Osteocyte (in vitro differentiated cells): Measurements from ENCODE around the gene FAM156A. TPM values are rescaled to one million over a fixed set of nuclear protein-coding genes. Genes with fewer than 3 reads are reported as not detected.
"Not testable (repeated sequence)": the region's sequence is repeated elsewhere in the genome, so short reads cannot be mapped to it uniquely, and the experiment has no call there.

Source experiments
- DNase-seq: peaks from one replicate; pipeline ENCODE4 v3.0.0; 2021; ENCODE audit warnings: mixed read lengths; ENCODE audit not compliant: unreplicated experiment; ENCODE audit errors: extremely low spot score
- H3K27ac Mint-ChIP-seq: one replicate; pipeline ENCODE4 v1.8.0; 2021; ENCODE audit warnings: mild to moderate bottlenecking, mixed read lengths; ENCODE audit not compliant: unreplicated experiment
- H3K27me3 Mint-ChIP-seq: one replicate; pipeline ENCODE4 v1.8.0; 2021; ENCODE audit warnings: mixed read lengths; ENCODE audit not compliant: unreplicated experiment
- H3K36me3 Mint-ChIP-seq: one replicate; pipeline ENCODE4 v1.8.0; 2021; ENCODE audit warnings: mixed read lengths; ENCODE audit not compliant: unreplicated experiment
- H3K4me1 Mint-ChIP-seq: one replicate; pipeline ENCODE4 v1.8.0; 2021; ENCODE audit warnings: mixed read lengths; ENCODE audit not compliant: unreplicated experiment
- H3K4me3 Mint-ChIP-seq: one replicate; pipeline ENCODE4 v1.8.0; 2021; ENCODE audit warnings: mild to moderate bottlenecking, moderate library complexity, mixed read lengths; ENCODE audit not compliant: unreplicated experiment
- H3K9me3 Mint-ChIP-seq: one replicate; pipeline ENCODE4 v1.8.0; 2021; ENCODE audit warnings: mixed read lengths; ENCODE audit not compliant: unreplicated experiment
- CTCF ChIP-seq: fragments of 200-600 bp; sonication (generic); IDR thresholded peaks from 2 replicates; pipeline ENCODE4 v1.5.0; 2021; ENCODE audit warnings: antibody characterized with exemption, mild to moderate bottlenecking, moderate library complexity
- total RNA-seq: library from RNA; stranded (reverse); gene quantifications from 2 replicates; pipeline ENCODE4 v1.2.1, GENCODE V29; 2021

FAM156A gene
- total RNA-seq, 1 donor from 2014 or later: 27.4 TPM

- Mint-ChIP-seq H3K9me3 (peaks cover 11% of the 10 kb centered on the region), H3K27ac (peak overlapping the region; percentile 63)
- peak; percentile 63 for TF ChIP-seq CTCF
- H3K4me3 Mint-ChIP-seq, H3K36me3 Mint-ChIP-seq, H3K4me1 Mint-ChIP-seq, H3K27me3 Mint-ChIP-seq: not testable (repeated sequence)
- peak; percentile 84 for DNase-seq
Measured at GRCh38 chrX:52990011-52990631, 31.8 kb upstream of the FAM156A start.

GRCh38 chrX:52988985-52989917 lies 30.9 kb upstream of the FAM156A start:
- H3K4me3 Mint-ChIP-seq: no peak overlapping the region
- H3K9me3 Mint-ChIP-seq: peaks cover 14% of the 10 kb centered on the region
- TF ChIP-seq CTCF: no peak
- DNase-seq: peak; percentile 63
- H3K4me1 Mint-ChIP-seq: peaks cover 11% of the 10 kb centered on the region
- no peak overlapping the region for H3K27ac Mint-ChIP-seq
- no peaks in the 10 kb centered on the region for H3K36me3 Mint-ChIP-seq
- no peaks in the 10 kb centered on the region for H3K27me3 Mint-ChIP-seq

- Mint-ChIP-seq H3K27me3 (no peaks in the 10 kb centered on the region), H3K27ac (peak overlapping the region; percentile 98), H3K4me3 (peak overlapping the region; percentile 72), H3K4me1 (peaks cover 36% of the 10 kb centered on the region), H3K36me3 (no peaks in the 10 kb centered on the region), H3K9me3 (peaks cover 9% of the 10 kb centered on the region)
- TF ChIP-seq CTCF: no peak
- DNase-seq: no peak
Measured at GRCh38 chrX:52983321-52984000, 25.1 kb upstream of the FAM156A start.

- H3K27ac Mint-ChIP-seq: peak overlapping the region; percentile 86
- no peak overlapping the region for H3K4me3 Mint-ChIP-seq
- H3K36me3 Mint-ChIP-seq: no peaks in the 10 kb centered on the region
- DNase-seq: no peak
- H3K27me3 Mint-ChIP-seq: no peaks in the 10 kb centered on the region
- H3K9me3 Mint-ChIP-seq: peaks cover 2% of the 10 kb centered on the region
- no peak for TF ChIP-seq CTCF
- H3K4me1 Mint-ChIP-seq: peaks cover 39% of the 10 kb centered on the region
Measured at GRCh38 chrX:52979993-52980392, 21.7 kb upstream of the FAM156A start.
